GM18873 (cell line): ENCODE data around the gene C1orf210.

ENCODE experiments used
- ATAC-seq: cut with Tn5 transposase; IDR thresholded peaks from one replicate; pipeline ENCODE4 v1.9.1; 2021; ENCODE audit warnings: mild to moderate bottlenecking, moderate library complexity, moderate number of reproducible peaks; ENCODE audit not compliant: unreplicated experiment, low FRiP score

The C1orf210 gene

DNA sequence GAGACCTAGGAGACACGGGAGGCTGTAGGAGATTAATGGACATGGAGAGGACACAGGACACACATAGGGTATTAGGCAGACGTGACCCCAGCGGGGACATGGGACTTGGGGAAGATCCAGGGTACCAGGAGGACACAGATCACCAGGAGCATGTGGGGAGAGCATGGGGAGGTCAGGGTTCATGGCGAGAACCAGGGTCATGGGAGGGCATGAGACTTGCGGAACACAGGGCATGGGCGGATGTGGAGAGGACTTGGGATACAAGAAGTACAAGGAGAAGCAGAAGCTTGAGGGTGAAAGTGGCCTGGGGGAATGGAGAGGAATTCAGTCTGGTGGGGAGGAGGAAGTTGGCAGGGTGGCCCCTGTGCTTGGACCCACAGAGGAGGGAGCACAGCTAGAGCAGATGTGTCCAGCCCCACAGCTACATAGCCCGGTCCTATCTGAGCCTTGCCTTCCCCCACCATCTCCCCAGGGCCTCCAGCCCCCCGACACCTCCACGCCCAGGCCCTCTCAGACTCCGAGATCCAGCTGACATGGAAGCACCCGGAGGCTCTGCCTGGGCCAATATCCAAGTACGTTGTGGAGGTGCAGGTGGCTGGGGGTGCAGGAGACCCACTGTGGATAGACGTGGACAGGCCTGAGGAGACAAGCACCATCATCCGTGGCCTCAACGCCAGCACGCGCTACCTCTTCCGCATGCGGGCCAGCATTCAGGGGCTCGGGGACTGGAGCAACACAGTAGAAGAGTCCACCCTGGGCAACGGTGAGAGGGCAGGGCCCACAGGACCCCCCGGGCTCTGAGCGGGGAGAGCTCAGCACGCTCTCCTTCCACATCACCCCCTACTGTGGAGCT is 27.5 kb upstream of the C1orf210 start:
- ATAC-seq, result no peak

DNA sequence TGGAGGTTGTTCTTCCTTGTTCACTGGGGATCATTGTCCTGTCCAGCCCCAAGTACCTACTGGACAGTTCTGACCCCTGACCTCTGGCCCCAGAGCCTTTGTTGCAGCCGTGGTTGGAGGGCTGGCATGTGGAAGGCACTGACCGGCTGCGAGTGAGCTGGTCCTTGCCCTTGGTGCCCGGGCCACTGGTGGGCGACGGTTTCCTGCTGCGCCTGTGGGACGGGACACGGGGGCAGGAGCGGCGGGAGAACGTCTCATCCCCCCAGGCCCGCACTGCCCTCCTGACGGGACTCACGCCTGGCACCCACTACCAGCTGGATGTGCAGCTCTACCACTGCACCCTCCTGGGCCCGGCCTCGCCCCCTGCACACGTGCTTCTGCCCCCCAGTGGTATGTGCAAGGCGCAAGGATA is 26.8 kb upstream of the C1orf210 start:
- ATAC-seq, result no peak

DNA sequence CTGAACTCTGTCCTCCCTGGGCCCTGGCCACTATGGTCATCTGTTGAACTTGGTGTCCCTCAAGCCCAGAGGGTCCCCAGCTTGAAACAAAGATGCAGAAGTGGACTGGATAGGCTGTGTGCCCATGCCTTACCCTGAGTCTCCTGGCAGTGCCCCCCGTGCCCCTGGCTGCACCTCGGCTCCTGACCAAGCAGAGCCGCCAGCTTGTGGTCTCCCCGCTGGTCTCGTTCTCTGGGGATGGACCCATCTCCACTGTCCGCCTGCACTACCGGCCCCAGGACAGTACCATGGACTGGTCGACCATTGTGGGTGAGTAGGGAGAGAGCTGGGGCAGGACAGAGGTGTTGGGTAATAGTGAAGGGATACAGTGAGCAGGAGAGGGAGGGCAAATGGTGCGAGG is 26.1 kb upstream of the C1orf210 start:
- ATAC-seq, result no peak

DNA sequence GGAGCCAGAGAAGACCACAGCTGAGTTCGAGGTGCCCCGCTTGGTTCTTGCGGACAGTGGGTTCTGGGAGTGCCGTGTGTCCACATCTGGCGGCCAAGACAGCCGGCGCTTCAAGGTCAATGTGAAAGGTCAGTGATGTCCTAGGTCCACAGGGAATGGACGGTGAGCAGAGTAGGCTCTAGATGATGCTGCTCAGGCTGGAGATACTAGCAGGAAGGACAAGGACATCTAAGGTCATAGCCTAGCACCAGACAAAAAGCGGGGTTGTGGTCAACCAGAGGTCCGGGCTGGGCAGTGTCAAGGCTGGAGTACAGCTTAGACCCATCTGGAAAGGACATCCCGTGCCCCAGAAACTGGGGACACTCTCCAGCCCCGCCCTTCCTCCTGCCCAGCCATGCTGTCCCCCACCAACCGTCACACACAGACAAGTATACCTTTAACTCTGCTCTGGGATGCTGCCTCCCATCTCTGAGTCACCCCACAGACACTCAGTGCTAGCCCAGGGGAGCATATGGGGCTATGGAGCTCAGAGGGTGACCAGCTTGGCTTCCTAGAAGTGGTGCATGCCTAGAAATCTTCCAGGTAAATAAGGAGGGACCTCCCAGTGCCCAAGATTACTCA is 24.1 kb upstream of the C1orf210 start:
- ATAC-seq, result no peak

DNA sequence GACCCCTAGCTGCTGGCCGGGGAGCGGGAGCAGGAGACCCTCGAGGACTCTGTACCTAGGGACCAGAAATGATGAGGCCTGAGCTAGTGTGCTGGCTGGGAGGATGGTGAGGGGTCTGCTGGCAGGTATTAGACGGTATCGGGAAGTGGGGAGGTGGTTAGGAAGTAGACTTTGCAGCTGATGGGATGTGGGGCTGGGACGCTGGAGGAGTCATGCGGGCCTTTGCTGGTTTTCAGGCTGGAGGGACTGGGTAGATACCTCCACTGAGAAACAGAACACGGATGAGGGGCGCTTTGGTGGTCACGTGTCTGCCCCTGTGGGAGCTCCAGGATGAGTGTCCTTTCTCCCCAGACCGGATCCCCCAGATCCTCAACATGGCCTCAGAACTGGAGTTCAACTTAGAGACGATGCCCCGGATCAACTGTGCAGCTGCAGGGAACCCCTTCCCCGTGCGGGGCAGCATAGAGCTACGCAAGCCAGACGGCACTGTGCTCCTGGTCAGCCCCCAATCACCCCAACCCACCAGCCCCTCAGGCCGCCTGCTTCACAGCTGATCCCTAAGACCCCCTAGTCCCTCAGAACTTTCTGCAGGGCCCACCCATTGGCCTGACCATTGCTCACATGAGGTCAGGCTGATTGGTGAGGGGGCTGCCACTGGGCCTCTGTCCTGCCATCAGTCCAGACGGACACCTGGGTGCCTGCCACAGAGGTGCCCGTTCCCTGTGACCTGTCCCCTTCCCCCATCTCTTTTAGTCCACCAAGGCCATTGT is 23.4 kb upstream of the C1orf210 start:
- ATAC-seq, result no peak

DNA sequence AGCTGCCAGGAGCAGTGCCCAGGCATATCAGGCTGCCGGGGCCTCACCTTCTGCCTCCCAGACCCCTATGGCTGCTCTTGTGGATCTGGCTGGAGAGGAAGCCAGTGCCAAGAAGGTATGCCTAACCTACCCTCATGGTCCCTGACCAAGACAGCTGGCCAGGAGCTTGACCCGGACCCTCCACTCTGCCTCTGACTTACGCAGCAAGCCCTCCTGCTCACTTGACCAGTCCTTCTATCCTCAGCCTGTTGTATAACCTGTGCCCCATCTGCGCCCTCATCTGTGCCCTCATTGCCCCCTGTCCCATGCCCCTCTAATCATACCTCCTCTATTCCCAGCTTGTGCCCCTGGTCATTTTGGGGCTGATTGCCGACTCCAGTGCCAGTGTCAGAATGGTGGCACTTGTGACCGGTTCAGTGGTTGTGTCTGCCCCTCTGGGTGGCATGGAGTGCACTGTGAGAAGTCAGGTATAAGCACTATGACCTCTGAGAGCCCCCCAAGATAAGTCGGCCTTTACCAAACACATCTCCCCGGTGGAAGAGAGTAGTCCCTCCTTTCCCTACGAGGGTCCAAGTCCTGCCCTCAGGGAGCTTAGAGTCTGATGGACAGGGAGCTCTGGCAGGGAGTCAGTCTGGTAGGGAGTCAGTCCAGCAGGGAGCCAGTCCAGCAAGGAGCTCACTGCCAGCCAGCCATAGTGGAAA is 22.2 kb upstream of the C1orf210 start:
- no peak for ATAC-seq

DNA sequence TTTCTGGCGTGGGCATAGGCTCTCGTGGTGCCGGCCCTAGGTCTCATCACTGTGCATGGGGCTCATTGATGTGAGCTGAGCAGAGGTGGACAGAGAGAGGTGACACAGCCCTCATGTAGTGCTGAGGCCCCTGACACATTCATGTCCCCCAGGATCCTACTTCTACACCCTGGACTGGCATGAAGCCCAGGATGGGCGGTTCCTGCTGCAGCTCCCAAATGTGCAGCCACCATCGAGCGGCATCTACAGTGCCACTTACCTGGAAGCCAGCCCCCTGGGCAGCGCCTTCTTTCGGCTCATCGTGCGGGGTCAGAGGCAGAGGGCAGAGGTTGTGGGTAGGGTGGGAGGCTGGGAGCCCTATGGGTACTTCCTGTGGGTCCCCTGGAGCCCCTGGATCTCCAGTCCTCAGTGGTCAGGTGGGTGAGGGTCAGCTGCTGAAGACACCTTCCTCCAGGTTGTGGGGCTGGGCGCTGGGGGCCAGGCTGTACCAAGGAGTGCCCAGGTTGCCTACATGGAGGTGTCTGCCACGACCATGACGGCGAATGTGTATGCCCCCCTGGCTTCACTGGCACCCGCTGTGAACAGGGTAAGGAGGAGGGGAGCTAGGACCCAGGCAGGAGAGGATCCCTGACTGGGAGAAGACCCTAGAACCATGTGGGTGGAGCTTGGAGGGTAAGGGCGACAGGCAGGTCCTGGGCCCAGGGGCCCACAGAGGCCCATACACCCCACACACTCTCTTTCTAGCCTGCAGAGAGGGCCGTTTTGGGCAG is 21.5 kb upstream of the C1orf210 start:
- ATAC-seq, result no peak

DNA sequence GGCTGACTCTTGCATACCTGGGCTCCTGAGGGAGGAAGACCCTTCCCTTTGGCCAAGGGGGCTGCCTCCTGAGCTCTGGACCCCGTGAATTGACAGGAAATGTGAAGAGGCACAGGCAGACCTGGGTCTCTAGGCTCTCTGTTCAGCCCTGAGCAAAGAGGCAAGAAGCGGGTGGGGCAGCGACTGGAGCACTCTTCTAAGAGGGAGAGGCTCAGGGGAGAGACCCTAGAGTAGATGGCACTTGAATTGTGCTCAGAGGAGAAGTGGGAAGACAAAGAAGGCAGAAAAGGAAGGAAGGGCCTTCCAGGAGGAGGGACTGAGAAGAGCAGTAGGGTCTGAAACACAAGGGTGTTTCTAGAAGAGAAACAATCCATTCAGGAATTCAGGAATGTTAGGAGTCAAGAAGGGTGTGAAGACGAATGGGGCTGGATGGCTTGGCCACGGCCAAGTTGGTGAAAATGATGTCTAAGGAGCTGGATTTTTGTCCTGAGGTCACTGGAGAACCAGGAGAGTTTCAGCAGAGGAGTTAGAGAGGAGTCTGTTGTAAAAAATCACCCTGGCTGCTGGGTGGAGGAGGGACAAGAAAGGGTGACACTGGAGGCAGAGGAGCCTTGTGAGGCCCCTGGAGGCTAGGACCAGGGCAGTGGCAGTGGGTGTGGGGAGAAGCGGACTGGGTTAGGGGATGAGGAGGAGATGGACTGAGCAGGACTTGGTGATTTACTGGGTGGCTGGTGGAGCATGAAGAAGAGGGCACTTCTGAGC is 20.7 kb upstream of the C1orf210 start:
- ATAC-seq, result no peak

DNA sequence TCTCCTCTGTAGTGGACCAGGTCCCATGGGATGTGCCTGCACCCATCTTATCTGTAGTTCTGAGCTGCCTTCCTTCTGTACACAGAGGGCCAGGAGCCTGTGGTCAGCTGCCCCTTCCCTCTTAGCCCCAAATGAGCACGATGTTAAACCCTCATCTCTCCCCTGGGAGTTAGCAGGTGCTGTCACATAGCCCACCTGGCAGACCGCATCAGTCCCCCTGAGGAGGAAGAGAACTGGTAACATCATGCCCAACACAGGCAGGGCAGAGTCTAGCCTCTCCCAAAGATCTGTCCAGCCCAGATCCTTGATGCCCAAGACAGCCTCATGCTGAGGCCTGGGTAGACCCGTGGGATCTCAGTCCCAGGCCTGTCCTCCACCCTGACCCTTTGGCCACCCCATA is 20.1 kb upstream of the C1orf210 start:
- ATAC-seq, result no peak

DNA sequence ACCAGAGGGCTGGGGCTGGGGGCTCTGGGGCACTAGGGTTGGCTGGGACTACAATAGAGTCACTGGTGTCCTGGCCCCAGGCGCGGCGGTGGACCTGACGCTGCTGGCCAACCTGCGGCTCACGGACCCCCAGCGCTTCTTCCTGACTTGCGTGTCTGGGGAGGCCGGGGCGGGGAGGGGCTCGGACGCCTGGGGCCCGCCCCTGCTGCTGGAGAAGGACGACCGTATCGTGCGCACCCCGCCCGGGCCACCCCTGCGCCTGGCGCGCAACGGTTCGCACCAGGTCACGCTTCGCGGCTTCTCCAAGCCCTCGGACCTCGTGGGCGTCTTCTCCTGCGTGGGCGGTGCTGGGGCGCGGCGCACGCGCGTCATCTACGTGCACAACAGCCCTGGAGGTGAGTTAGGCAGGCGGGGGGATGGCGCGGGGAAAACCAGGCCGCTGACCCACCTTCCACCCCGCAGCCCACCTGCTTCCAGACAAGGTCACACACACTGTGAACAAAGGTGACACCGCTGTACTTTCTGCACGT is 19.5 kb upstream of the C1orf210 start:
- no peak for ATAC-seq

DNA sequence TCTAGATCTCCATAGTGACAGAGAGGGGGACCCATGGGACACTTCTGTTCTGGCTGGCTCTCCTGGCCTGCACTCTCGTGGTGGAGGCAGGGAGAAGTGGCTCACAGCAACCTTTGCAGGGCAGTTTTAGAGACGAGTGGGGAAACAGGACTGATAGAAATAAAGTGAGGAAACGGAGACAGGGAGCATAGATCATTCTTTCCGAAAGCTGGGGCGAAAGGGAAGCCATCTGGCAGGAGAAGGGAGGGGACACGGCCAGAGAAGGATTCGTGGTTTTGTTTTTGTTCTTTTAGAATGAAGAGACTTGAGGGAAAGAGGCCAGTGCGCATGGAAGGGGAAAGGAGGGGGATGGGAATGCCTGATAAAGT is 18.9 kb upstream of the C1orf210 start:
- no peak for ATAC-seq

DNA sequence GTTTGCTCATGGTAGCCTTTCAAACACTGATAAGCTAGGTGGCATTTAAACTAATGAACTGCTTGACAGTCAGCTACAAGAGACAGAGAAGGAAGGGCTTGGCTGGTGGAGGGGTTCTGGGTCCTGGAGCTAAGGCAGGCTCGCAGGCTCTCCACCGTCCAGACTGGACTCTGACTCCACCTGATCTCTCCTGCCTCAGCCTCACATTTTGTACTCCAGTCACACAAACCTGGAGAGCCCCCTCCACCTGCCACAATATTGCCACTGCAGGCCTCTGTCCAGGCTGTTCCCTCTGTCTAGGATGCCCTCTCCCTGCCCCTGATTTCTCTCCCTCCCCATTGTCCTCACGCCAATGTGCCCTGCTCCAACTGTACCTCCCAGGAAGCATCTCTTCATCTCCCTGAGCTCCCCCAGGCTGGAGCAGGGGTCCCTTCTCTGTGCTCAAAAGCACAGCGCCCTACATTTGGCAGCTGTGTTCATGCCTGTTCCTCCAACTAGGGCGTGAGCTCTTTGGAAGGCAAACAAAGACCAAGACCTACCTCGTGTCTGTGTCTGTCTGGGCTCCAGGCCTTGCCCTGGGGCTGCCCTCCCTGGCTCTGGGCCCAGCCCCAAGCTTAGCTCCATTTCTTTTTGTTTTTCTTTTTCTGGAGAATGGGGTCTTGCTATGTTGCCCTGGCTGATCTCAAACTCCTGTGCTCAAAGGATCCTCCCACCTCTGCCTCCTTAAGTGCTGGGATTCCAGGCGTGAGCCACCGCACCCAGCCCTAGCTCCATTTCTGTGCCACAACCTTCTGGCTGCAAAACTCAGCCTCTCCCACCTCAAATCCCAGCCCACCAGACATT is 18.3 kb upstream of the C1orf210 start:
- ATAC-seq, result no peak

DNA sequence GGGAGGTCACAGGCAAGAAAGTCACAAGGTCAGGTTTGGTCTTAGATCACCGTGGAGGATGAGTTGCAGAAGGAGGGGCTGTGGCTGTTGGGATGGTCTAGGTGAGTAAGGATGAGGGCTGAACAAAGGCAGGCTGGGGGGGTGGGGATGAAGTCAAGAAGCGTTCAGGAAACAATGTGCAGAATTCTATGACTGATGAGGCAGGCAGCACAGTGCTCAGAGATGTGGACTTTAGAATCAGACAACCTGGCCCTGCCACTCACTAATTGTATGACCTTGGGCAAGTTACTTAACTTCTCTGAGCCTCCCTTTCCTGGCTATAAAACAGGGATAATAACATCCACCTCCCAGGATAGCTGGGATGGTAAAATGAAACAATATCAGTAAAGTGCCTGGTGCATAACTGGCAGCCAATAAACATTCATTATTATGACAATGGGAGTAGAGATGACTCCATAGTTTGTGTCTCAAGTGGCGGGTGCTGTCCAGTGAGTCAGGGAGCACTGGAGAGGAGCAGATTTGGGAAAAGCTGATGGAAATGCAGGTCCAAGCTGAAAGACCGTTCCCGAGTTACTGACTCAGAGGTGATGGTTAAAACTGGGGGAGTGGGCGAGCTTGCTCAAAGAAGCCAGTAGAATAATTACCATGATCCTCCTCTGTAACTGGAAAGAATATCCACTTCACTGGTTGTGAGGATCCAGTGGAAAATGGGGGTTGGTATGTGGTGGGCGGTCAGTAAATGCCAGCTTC is 17.5 kb upstream of the C1orf210 start:
- no peak for ATAC-seq

DNA sequence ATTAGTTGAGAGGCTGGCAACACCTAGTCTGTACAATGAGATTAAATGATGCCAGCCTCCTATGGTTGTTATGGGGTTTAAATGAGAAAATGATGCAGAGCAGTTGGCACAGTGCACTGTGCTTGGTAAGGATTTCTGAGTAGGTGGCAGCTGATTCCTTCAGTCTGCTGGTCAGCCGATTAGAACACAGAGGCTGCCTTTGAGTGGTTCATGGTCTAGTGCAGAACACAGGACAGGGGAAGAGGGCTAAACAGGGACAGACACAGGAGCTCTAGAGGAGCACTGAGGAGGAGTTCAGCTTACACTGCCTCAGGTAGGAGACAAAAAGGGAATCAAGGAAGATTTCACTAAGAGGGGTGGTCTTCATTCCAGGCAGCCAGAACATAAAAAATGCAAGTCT is 16.8 kb upstream of the C1orf210 start:
- ATAC-seq, result no peak

DNA sequence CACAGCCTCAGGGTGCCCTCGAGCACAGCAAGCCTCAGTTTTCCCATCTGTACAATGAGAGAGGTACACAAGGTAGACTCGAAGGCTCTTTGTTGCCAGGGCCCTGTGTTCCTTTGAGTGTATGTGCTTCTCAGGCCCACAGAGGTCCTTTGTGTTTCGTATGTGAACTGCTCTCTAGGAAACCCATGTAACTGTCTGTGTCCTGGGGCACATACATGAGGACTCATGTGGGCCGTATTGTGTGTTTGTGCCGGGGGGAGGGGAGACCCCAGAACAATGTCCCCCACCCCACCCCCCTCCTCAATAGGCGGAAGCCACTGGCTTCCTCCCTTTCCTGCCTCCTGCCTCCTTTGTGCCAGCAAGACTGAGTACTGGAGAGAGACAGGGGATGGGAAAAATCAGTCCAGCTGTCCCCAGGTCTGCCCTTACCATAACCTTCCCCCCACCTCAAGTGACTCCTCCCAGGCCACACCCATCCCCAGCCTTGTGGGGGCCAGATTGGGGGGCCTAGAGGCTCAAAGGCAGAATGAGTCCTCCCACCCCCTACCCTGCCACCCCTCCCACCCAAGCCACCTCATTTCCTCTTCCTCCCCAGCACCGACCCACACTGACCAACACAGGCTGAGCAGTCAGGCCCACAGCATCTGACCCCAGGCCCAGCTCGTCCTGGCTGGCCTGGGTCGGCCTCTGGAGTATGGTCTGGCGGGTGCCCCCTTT is 15.2 kb upstream of the C1orf210 start, which contains the start of gene TIE1:
Gene TIE1, plus strand, starts transcription at position 605 of the 717 bp plus-strand sequence. Its CDS starts 90 bp downstream, at position 695.
- ATAC-seq, result no peak

DNA sequence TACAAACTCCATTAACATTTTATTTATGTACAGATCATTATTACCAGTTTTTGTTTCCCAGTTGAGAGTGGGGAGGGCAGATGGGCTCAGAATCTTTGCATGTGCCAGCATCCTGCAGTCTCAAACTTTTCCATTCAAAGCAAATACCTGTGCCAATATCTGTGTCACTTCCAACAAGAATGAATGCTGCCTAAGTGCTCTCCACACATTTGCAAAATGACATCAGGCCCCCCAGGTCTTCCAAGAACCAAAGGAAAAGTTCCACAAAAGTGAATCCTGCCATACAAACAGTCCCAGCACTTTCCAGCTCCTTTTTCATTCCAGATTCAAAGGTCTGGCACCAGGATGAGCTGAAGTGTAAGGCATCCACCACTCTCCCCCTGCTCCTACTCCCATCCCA is 13.7 kb upstream of the C1orf210 start:
- no peak for ATAC-seq

DNA sequence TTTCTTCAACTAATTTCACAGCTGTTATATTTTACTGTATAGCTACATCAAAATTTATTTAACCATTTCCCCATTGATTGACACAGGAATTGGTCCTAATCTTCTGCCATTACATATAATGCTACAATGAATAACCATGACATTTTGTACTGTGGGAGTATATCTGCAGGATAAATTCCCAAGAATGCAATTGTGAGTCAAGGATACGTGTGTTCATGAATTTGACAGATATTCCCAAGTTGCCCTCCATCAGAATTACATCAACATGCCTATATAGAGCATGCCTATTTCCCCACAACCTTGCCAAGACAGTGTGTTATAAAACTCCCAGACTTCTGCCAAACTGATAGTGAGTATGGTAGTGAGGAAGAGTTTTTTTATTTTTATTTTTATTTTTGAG is 12.7 kb upstream of the C1orf210 start:
- no peak for ATAC-seq
